SK-MEL-5 (cell line): ENCODE data around the gene GRID2. TPM values are rescaled to one million over a fixed set of nuclear protein-coding genes. Genes with fewer than 3 reads are reported as not detected.
A peak's percentile ranks its signal among the peaks of the same experiment; 100 is the strongest.
"Not testable (repeated sequence)": the region's sequence is repeated elsewhere in the genome, so short reads cannot be mapped to it uniquely, and the experiment has no call there.

ENCODE experiments used
- DNase-seq: peaks from one replicate; pipeline ENCODE4 v3.0.0-alpha.2; 2016; ENCODE audit warnings: low read depth, low spot score
- in situ Hi-C: cut with HindIII; loops from 2 replicates; pipeline ENCODE4 v1.10.0; 2016; ENCODE audit warnings: low sequenced_read_pairs, high pct_unique_total_duplicates, low pct_unique_long_range_greater_than_20kb
- total RNA-seq: library from RNA; depleted of rRNA; stranded (reverse); fragments of >200 nt; shearing (Covaris generic); gene quantifications from 2 replicates; pipeline ENCODE4 v1.2.3, GENCODE V29; 2014

Gene GRID2
- total RNA-seq, 1 experiment from 2014 or later, result not detected

GRCh38 chr4:93228021-93228420, 924.3 kb downstream of the GRID2 start:
- DNase-seq, result no peak
- in situ Hi-C loops, result no loop called here

GRCh38 chr4:93232883-93233282, 929.1 kb downstream of the GRID2 start:
- in situ Hi-C loops, result no loop called here
- no peak for DNase-seq

- DNase-seq, result no peak
- in situ Hi-C loops, result no loop called here
Observed at GRCh38 chr4:93237521-93237920, 933.8 kb downstream of the GRID2 start.

GRCh38 chr4:93243262-93243661, 939.5 kb downstream of the GRID2 start:
- in situ Hi-C loops, result no loop called here
- DNase-seq, result no peak

- in situ Hi-C loops, result no loop called here
Observed at GRCh38 chr4:93261207-93261606, 957.4 kb downstream of the GRID2 start.

GRCh38 chr4:93263166-93263565, 959.4 kb downstream of the GRID2 start:
- in situ Hi-C loops, result no loop called here
- DNase-seq, result no peak

More at GRCh38 chr4:93261207-93261606, 957.4 kb downstream of the GRID2 start:
- DNase-seq, result no peak

- no peak for DNase-seq
- in situ Hi-C loops, result no loop called here
Observed at GRCh38 chr4:93267747-93268146, 964.0 kb downstream of the GRID2 start.

- no peak for DNase-seq
- in situ Hi-C loops, result no loop called here
Observed at GRCh38 chr4:93285346-93285745, 981.6 kb downstream of the GRID2 start.

GRCh38 chr4:93289241-93289640, 985.5 kb downstream of the GRID2 start:
- no peak for DNase-seq
- in situ Hi-C loops, result no loop called here

GRCh38 chr4:93289831-93290230, 986.1 kb downstream of the GRID2 start:
- in situ Hi-C loops, result no loop called here
- no peak for DNase-seq

- DNase-seq, result no peak
Observed at GRCh38 chr4:93299118-93299517, 995.4 kb downstream of the GRID2 start.

GRCh38 chr4:93300780-93301555, 997.2 kb downstream of the GRID2 start:
- in situ Hi-C loops, DNase-seq: not testable (repeated sequence)

More at GRCh38 chr4:93299118-93299517, 995.4 kb downstream of the GRID2 start:
- in situ Hi-C loops, result no loop called here

- no peak for DNase-seq
- in situ Hi-C loops, result no loop called here
Observed at GRCh38 chr4:93302310-93302709, 998.5 kb downstream of the GRID2 start.

GRCh38 chr4:93303440-93303839, 999.7 kb downstream of the GRID2 start:
- DNase-seq, result no peak
- in situ Hi-C loops, result no loop called here

GRCh38 chr4:93312299-93312698, 1008.5 kb downstream of the GRID2 start:
- DNase-seq, result no peak
- in situ Hi-C loops, result no loop called here

- DNase-seq, result no peak
- in situ Hi-C loops, result no loop called here
Observed at GRCh38 chr4:93313197-93313596, 1009.4 kb downstream of the GRID2 start.

- in situ Hi-C loops, result no loop called here
- no peak for DNase-seq
Observed at GRCh38 chr4:93317057-93317456, 1013.3 kb downstream of the GRID2 start.

- no peak for DNase-seq
- in situ Hi-C loops, result no loop called here
Observed at GRCh38 chr4:93317561-93317960, 1013.8 kb downstream of the GRID2 start.

- DNase-seq, result peak; percentile 42
- in situ Hi-C loops, result no loop called here
Observed at GRCh38 chr4:93319041-93319440, 1015.3 kb downstream of the GRID2 start.
